ENCODE results near the gene SH3BGRL2. TPM values are rescaled to one million over a fixed set of nuclear protein-coding genes. Genes with fewer than 3 reads are reported as not detected.

SH3BGRL2 gene
- total and polyA plus RNA-seq, 4 donors, result 23.8 to 71.3 (median 34.3) TPM

- Histone ChIP-seq H3K27ac (ENCODE audit: low read depth in 1 of 2, low read length in 2 of 2) (no peak overlapping the region), H3K27me3 (ENCODE audit: control insufficient read depth in 4 of 4, insufficient read depth in 4 of 4, low read length in 3 of 4) (no peaks in the 10 kb centered on the region), H3K36me3 (ENCODE audit: control insufficient read depth in 4 of 4, insufficient read depth in 3 of 4, low read depth in 1 of 4, low read length in 3 of 4) (peaks cover 0 to 9% (median 6%) of the 10 kb centered on the region in 4 donors), H3K9ac (ENCODE audit: low read depth in 1 of 2, low read length in 2 of 2) (no peak overlapping the region), H3K9me3 (ENCODE audit: control insufficient read depth in 4 of 4, low read length in 3 of 4) (no peaks in the 10 kb centered on the region), H3K4me1 (ENCODE audit: control insufficient read depth in 4 of 4, insufficient read depth in 4 of 4, low read length in 3 of 4) (no peaks in the 10 kb centered on the region), H3K4me3 (ENCODE audit: low read depth in 1 of 3, low read length in 3 of 3) (no peak overlapping the region)
- WGBS, result 88% methylated on average over 5 of the region's 5 CpGs
- TF ChIP-seq EGR1 (IDR thresholded peaks at IDR 0.05; ENCODE audit: low read depth in 2 of 2), result no peak
- no peak for TF ChIP-seq YY1 (IDR thresholded peaks at IDR 0.05)
- DNase-seq (ENCODE audit: low spot score), result no peak
These were observed 71.6 kb downstream of the SH3BGRL2 start for GRCh38 chr6:79702691-79703090.

DNA sequence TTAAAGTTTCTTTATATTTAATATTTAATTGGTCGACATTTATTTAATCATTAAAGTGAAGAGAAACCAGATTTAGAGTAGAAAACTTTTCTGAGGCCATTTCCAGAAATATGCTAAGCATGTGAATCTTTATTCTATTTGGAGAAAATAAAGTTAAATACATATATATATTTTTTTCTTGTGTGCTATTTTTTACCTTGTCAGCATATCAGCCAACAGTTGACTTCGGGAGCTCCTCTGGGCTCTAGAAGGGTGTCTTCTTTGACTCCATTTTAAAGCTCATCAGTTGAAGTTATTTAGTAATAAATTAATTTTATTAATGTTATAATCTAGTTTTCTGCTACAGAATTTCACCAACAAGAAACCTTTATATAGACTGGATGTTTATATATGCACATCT, 73.1 kb downstream of the SH3BGRL2 start:
- Histone ChIP-seq H3K4me1 (ENCODE audit: control insufficient read depth in 4 of 4, insufficient read depth in 4 of 4, low read length in 3 of 4) (peaks cover 0 to 2% (median 0%) of the 10 kb centered on the region in 4 donors), H3K9me3 (ENCODE audit: control insufficient read depth in 4 of 4, low read length in 3 of 4) (no peaks in the 10 kb centered on the region), H3K36me3 (ENCODE audit: control insufficient read depth in 4 of 4, insufficient read depth in 3 of 4, low read depth in 1 of 4, low read length in 3 of 4) (peaks cover 0 to 5% (median 4%) of the 10 kb centered on the region in 4 donors), H3K9ac (ENCODE audit: low read depth in 1 of 2, low read length in 2 of 2) (no peak overlapping the region), H3K27me3 (ENCODE audit: control insufficient read depth in 4 of 4, insufficient read depth in 4 of 4, low read length in 3 of 4) (no peaks in the 10 kb centered on the region), H3K4me3 (ENCODE audit: low read depth in 1 of 3, low read length in 3 of 3) (no peak overlapping the region), H3K27ac (ENCODE audit: low read depth in 1 of 2, low read length in 2 of 2) (no peak overlapping the region)
- TF ChIP-seq RAD21 (IDR thresholded peaks at IDR 0.05) (no peak), EGR1 (IDR thresholded peaks at IDR 0.05; ENCODE audit: low read depth in 2 of 2) (no peak), NR2F2 (IDR thresholded peaks at IDR 0.05) (no peak), SP1 (IDR thresholded peaks at IDR 0.05) (no peak), TAF1 (conservative IDR thresholded peaks at IDR 0.05) (no peak), FOXA1 (IDR thresholded peaks at IDR 0.05) (no peak), HNF4G (IDR thresholded peaks at IDR 0.05) (no peak), RXRA (IDR thresholded peaks at IDR 0.05) (no peak), YY1 (IDR thresholded peaks at IDR 0.05) (no peak), CTCF (IDR thresholded peaks at IDR 0.05; ENCODE audit: low read depth, low read length, missing input control) (no peak), HNF4A (conservative IDR thresholded peaks at IDR 0.05) (no peak), GABPA (IDR thresholded peaks at IDR 0.05 in 1 of 2, conservative IDR thresholded peaks at IDR 0.05 in 1 of 2) (no peak)
- TF ChIP-seq, protein P1, sequence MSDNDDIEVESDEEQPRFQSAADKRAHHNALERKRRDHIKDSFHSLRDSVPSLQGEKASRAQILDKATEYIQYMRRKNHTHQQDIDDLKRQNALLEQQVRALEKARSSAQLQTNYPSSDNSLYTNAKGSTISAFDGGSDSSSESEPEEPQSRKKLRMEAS (IDR thresholded peaks at IDR 0.05), result no peak
- no peak for DNase-seq (ENCODE audit: low spot score)
- WGBS, result 98% methylated on average over 2 of the region's 2 CpGs

DNA sequence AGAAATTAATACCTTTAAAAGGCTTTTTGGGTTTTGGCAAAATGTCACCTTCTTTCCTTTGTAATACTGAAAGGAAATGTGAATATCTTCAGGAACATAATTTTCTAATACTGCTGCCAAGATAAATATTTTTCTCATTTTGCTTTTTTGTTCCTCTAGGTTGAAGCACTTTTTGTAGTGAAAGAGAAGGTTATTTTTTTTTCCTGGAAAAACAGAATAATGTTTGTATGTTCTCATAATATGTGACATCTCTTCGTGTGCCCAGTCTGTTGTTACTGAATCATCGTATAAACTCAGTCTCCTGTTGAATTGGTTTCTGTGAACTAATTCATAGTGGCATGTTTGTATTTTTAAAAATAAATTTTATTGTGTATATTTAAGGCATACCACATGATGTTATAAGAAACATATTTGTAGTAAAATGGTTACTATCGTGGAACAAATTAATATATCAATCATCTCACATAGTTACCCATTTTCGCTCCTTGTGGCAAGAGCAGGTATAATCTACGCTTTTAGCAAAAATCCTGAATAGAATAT, 74.4 kb downstream of the SH3BGRL2 start:
- WGBS, result 95% methylated on average over 5 of the region's 5 CpGs
- DNase-seq (ENCODE audit: low spot score), result no peak
- no peak overlapping the region for H3K9ac ChIP-seq (ENCODE audit: low read depth in 1 of 2, low read length in 2 of 2)
- no peaks in the 10 kb centered on the region for H3K27me3 ChIP-seq (ENCODE audit: control insufficient read depth in 4 of 4, insufficient read depth in 4 of 4, low read length in 3 of 4)
- H3K36me3 ChIP-seq (ENCODE audit: control insufficient read depth in 4 of 4, insufficient read depth in 3 of 4, low read depth in 1 of 4, low read length in 3 of 4), result peaks cover 0 to 2% (median 0%) of the 10 kb centered on the region in 4 donors
- H3K4me3 ChIP-seq (ENCODE audit: low read depth in 1 of 3, low read length in 3 of 3), result no peak overlapping the region
- peaks cover 0 to 2% (median 0%) of the 10 kb centered on the region in 4 donors for H3K4me1 ChIP-seq (ENCODE audit: control insufficient read depth in 4 of 4, insufficient read depth in 4 of 4, low read length in 3 of 4)
- no peak overlapping the region for H3K27ac ChIP-seq (ENCODE audit: low read depth in 1 of 2, low read length in 2 of 2)
- TF ChIP-seq, protein P1 (IDR thresholded peaks at IDR 0.05), result no peak
- TF ChIP-seq CTCF (IDR thresholded peaks at IDR 0.05; ENCODE audit: low read depth, low read length, missing input control), result no peak
- no peak for TF ChIP-seq TAF1 (conservative IDR thresholded peaks at IDR 0.05)
- TF ChIP-seq HNF4G (IDR thresholded peaks at IDR 0.05), result no peak
- no peak for TF ChIP-seq YY1 (IDR thresholded peaks at IDR 0.05)
- no peak for TF ChIP-seq FOXA2 (IDR thresholded peaks at IDR 0.05)
- TF ChIP-seq, protein P2, sequence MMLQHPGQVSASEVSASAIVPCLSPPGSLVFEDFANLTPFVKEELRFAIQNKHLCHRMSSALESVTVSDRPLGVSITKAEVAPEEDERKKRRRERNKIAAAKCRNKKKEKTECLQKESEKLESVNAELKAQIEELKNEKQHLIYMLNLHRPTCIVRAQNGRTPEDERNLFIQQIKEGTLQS (IDR thresholded peaks at IDR 0.05), result no peak
- TF ChIP-seq JUND (IDR thresholded peaks at IDR 0.05), result no peak
- no peak for TF ChIP-seq HNF4A (conservative IDR thresholded peaks at IDR 0.05)
- no peak for TF ChIP-seq SP1 (IDR thresholded peaks at IDR 0.05)
- H3K9me3 ChIP-seq (ENCODE audit: control insufficient read depth in 4 of 4, low read length in 3 of 4), result no peaks in the 10 kb centered on the region

Measured in liver (tissue), 9 donors.